ENCODE results near the gene EIF4EBP3.

DNA sequence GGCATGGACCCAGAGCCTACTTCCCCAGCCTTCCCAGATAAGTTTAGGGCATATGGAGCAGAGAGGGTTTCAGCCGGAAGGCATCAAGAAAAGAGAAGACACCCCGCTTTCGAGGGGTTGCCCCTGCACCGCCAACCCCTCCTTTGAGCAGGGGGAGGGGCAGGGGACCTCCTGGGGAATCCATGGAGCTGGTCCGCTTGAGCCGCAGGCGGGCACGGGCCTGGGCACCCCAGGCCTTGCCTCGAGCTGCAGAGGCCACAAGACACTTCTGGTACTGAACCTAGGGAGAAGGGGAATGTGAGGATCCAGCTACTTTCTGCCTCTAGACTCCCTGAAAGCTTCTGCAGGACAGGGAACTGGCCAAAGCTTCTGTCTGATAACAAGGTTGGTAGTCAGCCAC is 11.1 kb downstream of the EIF4EBP3 start:
- TF ChIP-seq POLR2A (IDR thresholded peaks at IDR 0.05; ENCODE audit: low read depth): no peak
- TF ChIP-seq EP300 (IDR thresholded peaks at IDR 0.05): no peak
- no peak for TF ChIP-seq POLR2AphosphoS5 (IDR thresholded peaks at IDR 0.05)
